Prostate gland (tissue), 2 donors: ENCODE measurements around the gene STX1A.

Experiments
- CTCF ChIP-seq, 4 experiments: fragments of 200-600 bp in 2 of 4; fragments of 450-650 bp in 2 of 4; sonication (generic) in 2 of 4; IDR thresholded peaks; 1 replicate in 3 of 4; 2 replicates in 1 of 4; pipeline ENCODE4 v1.5.1; 2016 to 2019; ENCODE audit warnings: antibody characterized with exemption in 4 of 4, mild to moderate bottlenecking in 2 of 4, moderate library complexity in 2 of 4
- POLR2A ChIP-seq: fragments of 450-650 bp; IDR thresholded peaks from one replicate; pipeline ENCODE4 v1.6.1; 2016; ENCODE audit warnings: antibody characterized with exemption, mild to moderate bottlenecking
- POLR2AphosphoS5 ChIP-seq: sonication (generic); formaldehyde crosslinking; IDR thresholded peaks from one replicate; pipeline ENCODE4 v1.6.1; 2017; ENCODE audit warnings: antibody characterized with exemption

DNA sequence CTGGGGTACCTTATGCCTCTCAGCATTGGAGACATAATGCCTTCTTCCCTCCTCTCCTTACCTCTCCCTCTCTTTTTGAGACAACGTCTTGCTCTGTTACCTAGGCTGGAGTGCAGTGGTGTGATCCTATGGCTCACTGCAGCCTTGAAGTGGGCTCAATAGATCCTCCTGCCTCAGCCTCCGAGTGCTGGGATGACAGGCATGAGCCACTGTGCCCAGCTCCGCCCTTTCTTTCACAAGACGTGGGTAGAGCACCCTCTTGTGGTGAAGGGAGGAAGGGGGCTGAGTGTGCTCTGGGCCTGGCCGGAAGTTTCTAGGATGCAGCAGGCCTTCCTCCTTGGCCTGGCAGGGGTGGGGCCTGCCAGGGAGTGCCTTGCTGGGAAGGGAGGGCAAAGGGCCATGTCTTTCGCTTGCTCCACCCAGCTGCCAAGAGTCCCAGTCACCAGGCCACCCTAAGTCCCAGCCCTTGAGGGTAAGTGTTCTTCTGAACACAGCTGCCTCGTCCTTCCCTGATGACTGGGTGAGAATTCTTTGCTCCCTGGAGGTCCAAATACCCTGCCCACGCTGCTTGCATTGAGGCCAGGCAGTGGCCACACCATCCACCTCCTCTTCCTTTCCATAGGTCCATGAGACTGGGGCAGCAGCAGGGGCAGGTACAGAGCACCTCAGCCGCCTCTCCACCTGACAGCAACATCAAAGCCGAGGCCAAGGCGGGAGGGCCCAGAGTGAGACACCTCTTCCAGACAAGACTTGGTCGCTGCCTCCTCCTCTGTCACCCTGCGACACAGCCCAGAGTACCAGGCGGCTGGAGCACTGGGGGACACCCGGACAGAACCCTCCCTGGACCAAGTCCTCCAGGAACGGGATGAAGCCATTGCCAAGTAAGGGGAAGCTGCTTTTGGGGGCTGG lies 15.4 kb upstream of the STX1A start:
- TF ChIP-seq CTCF (IDR thresholded peaks at IDR 0.05) = peak; percentile 45 to 92 (median 70)
- peak; percentile 55 for TF ChIP-seq POLR2A
- TF ChIP-seq POLR2AphosphoS5 = peak; percentile 82
